T-helper 22 cell (primary cell): ENCODE measurements around the gene CDH13.

Experiments
- DNase-seq: peaks from one replicate; pipeline ENCODE4 v3.0.0-alpha.2; 2020; ENCODE audit warnings: low read depth

Gene CDH13

DNA sequence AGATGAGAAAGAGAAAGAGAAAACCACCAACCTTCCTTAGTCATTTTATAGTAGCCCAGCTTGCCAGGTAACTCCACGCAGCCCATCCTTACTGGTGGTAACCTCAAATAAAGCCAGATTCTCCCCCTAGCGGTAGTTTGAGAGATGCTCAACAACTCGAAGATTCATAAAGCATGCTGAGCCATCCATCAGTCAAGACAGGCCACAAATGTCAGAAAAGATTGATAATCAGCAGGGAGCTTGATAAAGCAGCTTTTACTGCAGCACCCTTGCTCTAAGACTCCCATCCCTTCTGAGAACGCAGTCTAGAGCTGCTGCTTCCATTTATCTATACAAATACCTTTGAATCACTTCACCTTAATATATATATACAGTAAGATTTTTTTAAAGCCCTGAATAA, 729.5 kb downstream of the CDH13 start:
- no peak for DNase-seq

- DNase-seq, result no peak
These were observed 730.2 kb downstream of the CDH13 start for GRCh38 chr16:83356986-83357385.

DNA sequence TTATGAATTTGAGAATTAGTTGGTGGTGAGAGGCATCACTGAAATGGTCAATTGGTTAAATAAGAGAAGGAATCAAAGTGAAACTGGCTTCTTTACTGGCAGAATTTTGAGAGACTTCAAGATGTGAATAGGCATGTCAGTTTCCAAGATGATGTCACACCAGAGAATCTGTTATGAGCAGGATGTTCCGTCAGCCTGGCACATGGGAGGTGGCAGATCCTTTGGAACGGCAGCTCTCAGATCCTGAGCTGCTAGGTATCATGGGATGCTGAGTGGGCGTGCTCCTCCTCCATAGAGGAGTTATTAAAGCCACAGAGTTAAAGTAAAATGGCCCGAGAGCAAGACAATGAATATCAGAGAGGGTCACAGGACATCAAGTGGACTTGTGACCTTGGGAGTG, 736.8 kb downstream of the CDH13 start:
- DNase-seq, result no peak

DNA sequence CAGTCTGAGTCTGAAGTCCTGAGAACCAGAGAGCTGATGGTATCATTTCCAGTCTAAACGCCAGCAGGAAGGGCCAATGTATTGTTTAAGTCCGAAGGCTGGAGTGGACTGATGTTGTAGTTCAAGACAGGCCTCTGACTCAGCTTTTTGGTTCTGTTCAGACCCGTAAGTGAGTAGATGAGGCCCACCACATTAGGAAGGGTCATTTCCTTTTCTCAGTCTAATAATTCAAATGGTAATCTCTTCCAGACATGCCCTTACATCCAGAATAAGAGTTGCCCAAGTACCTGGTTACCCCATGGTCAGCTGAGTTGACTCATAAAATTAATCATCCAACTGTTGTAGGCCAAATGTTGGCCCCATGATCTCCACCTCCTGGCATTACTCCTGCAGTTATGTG, 738.4 kb downstream of the CDH13 start:
- DNase-seq, result no peak

DNA sequence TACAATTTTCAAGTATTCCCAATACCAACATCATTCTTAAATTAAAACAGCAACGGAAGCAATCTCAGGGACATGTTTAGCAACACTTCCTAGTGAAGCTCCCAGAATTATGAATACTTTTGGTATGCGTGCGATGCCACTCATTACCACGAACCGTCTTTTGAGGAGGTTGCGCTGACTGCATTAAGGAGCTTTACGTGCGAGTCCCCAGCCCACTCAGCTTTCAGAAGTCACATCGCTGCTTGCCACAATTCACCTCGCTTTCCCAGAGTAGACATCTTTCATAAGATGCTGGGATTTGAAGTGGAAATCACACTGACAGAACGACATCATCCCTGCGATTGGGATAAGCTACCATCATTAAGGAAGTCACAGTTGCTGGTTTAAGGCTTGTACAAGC, 739.5 kb downstream of the CDH13 start:
- no peak for DNase-seq

DNA sequence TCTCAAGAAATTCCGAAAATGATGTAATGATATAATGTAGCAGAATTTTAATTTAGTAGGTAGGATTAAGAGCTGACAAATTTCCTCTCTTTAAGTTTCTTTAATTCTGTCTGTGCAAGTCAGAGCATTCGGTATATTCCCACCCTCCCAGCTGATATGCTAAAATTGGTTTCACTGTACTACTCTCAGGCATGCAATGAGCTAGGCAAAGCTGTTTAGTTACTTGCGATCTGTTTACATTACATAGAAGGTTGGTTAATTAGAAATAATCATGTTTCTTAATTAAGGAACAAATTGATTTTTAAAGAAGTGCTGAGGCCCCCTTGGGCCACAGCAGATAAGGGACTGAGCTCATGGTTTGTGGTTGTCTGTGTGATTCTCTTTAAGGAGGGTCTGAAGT, 748.2 kb downstream of the CDH13 start:
- no peak for DNase-seq

DNA sequence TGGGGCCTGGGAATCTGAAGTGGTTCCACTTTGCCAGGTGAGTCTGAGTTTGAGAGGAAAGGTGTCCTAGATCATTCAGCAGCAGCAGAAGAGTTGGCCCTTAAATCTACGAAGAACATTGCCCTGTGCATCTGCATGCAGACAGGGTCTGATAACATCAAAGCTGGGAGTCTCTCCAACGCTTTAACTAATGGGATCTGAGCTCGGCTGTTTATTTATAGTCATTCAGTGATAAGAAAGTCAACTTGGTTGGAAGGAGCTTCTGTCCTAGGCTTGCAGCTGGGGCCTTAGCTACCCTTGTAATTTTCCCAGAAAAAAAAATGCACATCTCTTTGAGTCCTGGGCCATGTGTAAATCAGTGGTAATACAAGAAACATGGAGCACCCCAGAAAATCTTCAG, 763.0 kb downstream of the CDH13 start:
- no peak for DNase-seq

DNA sequence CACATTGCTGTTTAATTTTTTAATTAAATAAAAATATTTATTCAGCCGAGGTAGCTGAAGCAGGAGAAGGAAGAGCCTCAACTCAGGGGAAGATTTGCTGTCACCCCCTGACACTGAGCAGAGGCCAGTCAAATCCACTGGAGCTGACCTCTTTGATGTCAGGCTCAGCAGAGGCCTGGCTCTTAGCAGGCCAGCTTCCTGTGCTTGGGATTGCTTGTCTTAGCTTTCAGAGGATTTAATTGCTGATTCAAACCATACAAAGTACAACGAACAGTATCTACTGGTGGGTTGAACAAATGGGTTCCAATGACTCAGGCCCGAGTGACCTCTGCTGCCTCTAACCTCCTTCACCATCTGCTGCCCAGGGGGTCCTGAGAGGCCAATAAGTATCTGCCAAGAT, 764.0 kb downstream of the CDH13 start:
- no peak for DNase-seq

- no peak for DNase-seq
These were observed 766.0 kb downstream of the CDH13 start for GRCh38 chr16:83392743-83393142.

DNA sequence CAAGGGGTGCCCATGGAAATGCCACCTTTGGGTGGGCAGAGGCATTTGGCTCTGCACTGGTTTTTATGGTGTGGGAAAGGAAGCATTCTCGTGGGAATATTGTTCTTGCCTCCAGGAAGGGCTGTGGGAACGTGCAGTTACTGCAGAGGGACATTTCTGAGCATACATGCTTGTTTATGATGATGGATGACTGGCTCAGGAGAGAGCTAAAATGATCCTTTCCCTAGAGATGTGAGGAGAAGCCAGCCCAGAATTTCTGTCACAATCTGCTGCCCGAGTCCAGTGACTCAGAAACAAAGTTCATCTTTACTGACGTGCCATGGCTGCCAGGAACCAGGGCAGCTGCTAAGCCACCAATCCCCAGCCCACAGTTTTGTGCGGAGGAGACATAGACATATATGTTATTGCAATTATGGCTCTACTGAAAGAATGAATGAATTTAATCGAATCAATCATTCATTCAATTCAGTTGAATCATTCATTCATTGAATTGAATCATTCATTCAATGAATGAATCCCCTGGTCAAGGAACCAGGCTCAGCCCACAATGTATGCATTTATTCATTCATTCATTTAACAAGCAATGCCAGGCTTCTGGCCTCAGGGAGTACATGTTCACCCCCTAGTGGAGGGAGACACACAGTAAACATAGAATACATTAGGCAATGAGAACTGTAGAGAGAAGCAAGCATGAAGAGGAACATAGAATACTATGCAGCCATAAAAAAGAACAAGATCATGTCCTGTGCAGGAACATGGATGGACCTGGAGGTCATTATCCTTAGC, 766.6 kb downstream of the CDH13 start:
- DNase-seq, result no peak

GRCh38 chr16:83397601-83398291, 771.0 kb downstream of the CDH13 start:
- no peak for DNase-seq

- no peak for DNase-seq
These were observed 773.5 kb downstream of the CDH13 start for GRCh38 chr16:83400234-83400633.

DNA sequence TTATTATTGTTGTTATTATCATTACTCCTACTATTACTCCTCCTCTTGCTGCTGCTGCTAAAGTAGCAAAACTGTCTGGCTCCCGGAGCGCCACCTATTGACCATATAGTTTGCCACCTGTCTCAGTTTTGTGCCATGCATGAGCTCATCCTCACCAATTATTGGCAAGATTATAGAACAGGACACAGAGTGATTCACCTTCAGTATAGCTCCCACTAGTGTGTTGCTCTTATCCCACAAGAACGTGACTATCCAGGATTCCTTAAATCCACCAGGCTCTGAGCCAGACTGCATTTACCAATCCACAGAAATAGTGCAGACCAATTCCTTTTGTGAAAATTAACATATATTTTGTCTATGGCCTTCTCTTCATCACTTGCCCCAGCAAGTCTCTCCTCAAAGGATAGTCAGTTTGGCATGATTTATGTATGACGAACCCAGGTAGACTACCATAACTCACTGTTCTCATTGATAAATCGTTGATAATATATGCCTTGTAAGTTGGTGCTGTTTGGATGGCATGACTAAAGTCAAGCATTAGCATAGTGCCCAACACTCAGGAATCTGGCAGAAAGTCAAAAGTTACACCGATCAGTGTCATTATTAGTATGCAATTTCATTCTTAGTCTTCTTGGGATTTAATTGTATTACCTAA, 775.5 kb downstream of the CDH13 start:
- DNase-seq, result no peak

- no peak for DNase-seq
These were observed 776.2 kb downstream of the CDH13 start for GRCh38 chr16:83402967-83403366.

GRCh38 chr16:83403761-83404160, 777.0 kb downstream of the CDH13 start:
- DNase-seq, result no peak

GRCh38 chr16:83404261-83404660, 777.5 kb downstream of the CDH13 start:
- no peak for DNase-seq

- DNase-seq, result no peak
These were observed 781.2 kb downstream of the CDH13 start for GRCh38 chr16:83407928-83408327.

- DNase-seq, result no peak
These were observed 782.6 kb downstream of the CDH13 start for GRCh38 chr16:83409347-83409746.

DNA sequence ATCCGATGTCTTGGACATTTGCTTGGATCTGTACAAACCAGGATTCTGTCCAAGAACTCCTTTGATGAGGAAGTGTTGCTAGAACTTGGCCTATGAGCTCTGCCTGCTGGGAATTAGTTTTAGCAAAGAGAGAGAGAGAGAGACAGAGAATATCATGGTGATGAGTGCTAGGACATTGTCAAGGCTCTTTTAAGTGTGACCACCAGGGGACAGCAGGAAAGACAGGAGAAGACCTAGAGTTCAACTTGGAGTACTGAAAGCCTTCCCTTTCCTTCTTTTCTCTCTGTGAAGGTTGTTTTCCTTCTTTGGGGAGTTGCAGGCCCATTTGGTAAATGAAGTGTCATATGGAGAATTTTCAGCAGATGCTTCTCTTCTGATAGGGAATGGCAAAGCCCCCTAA, 791.8 kb downstream of the CDH13 start:
- no peak for DNase-seq

- no peak for DNase-seq
These were observed 793.5 kb downstream of the CDH13 start for GRCh38 chr16:83420206-83420760.

GRCh38 chr16:83433201-83433600, 806.4 kb downstream of the CDH13 start:
- no peak for DNase-seq

DNA sequence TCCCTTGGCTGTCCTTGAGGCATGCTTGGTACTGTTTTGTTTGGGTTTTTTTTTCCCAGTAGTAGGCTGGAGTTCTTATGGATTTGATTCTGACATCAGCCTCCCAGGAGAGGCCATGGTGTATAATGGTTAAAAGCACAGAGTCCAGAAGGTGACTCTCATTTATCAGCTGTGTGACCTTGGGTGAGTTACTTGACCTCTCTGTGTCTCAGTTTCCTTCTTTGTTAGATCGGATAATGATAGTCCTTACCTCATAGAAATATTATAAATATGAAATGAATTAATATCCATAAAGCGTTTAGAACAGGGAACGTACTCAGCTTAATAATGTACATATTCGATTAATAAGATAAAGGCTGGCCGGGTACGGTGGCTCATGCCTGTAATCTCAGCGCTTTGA, 810.3 kb downstream of the CDH13 start:
- DNase-seq, result no peak

DNA sequence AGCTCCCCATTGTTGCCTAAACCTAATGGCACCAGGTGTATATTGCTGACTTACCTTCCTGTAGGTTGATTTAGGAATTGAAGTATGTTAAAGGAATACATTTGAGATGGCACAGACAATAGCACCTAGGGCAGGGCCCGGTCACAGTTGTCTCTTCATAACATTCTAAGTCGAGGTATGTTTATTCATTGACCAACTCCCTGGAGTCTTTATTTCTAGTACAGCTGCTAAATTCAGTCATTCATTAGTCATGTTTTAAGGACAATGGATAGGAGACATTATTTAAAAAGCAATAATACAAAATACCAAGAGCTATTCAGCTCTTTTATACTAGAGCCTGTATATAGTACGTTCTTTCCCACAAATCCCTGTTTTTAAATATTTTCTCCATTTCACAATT, 811.6 kb downstream of the CDH13 start:
- DNase-seq, result no peak
